ENCODE data around the gene RIT2. TPM values are rescaled to one million over a fixed set of nuclear protein-coding genes. Genes with fewer than 3 reads are reported as not detected.
A peak's percentile ranks its signal among the peaks of the same experiment; 100 is the strongest.

The RIT2 gene
- polyA plus RNA-seq, result 1.1 and 2.3 TPM in 2 replicates
- 1.4 TPM in 1 of 2 replicates, not detected in the other for polyA minus RNA-seq

DNA sequence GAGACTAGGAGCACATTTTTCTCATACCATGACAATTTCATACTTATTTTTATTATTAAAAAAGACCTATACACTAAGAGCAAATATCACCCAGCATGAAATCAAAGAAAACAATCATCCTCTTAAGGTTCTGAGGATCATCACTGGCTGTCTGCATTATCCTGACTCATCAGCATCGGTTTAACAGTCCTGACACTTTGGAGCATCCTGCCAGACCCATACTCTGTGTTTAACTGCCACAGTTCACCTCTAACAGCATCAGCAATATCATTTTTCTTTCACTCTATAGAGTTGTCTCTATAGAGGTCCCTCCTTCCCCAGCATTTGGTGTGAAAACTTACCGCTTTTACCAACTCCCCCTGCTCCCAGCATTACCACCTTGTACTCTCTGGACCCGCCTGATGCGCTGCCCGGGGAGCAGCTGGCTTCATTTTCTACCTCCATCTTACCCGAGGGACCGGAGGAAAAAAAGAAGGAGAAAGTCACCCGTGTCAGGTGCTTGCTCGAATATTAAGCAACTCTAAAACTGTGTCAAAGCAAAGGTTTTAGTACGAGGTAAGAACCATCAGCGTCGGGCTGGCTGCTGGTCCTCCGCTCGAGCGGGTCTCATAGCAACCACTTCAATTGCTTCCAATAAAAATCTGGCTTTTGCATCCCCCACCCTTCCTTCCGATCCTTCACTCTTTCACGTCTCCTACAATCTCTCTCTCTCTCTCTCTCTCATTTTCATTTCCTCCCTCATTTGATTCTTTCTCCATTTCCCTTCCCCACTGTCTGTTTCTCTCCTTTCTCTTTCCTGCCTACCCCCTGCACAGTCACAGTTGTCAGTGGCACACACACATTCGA is at the start of gene RIT2:
RIT2 (minus strand) TSS at position 610 of the 846 bp plus-strand sequence.
- Histone ChIP-seq H4K20me1 (ENCODE audit: insufficient read depth) (no peaks in the 10 kb centered on the region), H3K4me3 (ENCODE audit: low read length) (peak within 1 kb of the TSS; percentile 3), H3K9me2 (ENCODE audit: insufficient read depth, low read length) (no peaks in the 10 kb centered on the region), H3K36me3 (ENCODE audit: insufficient read depth, low read length) (no peaks in the 10 kb centered on the region), H3K27ac (ENCODE audit: low read length) (peak within 1 kb of the TSS; percentile 1), H3K9ac (ENCODE audit: low read length) (no peak within 1 kb of the TSS), H3K9me3 (ENCODE audit: low read length) (no peaks in the 10 kb centered on the region), H2AFZ (ENCODE audit: low read depth, low read length) (no peak within 1 kb of the TSS), H3K79me2 (replicated peaks; ENCODE audit: insufficient read depth, low read length) (no peaks in the 10 kb centered on the region), H3K27me3 (ENCODE audit: insufficient read depth, low read depth, low read length) (no peaks in the 10 kb centered on the region), H3F3A (ENCODE audit: insufficient read depth, low read length, poor library complexity, severe bottlenecking) (no peaks in the 10 kb centered on the region), H3K4me2 (ENCODE audit: low read length) (peak within 1 kb of the TSS; percentile 7)
- TF ChIP-seq SMC3 (conservative IDR thresholded peaks at IDR 0.05; ENCODE audit: poor library complexity), result no peak
- TF ChIP-seq POLR2AphosphoS5 (IDR thresholded peaks at IDR 0.05), result peak; percentile 7

DNA sequence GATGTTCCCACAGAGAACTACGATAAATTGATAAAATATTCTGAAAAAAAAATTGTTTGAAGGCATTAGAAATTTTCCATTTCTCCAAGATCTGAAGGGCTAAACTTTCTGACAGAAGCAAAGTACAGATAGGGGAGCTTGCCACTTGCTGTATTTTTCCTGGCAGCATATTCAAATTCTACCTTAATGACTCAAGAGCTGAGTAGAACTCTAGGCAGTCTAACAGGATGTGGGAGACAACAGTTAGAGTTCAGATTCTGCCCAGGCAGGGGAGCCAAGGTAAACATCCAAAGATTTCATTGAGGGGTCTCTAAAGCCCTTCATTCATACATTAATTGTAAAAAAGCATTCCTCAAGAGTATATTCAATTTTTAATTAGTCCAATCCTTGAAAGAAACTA is 46.0 kb upstream of the RIT2 start:
- H3K4me3 ChIP-seq (ENCODE audit: low read length), result no peak overlapping the region
- no peaks in the 10 kb centered on the region for H3K79me2 ChIP-seq (replicated peaks; ENCODE audit: insufficient read depth, low read length)
- H2AFZ ChIP-seq (ENCODE audit: low read depth, low read length), result no peak overlapping the region
- no peaks in the 10 kb centered on the region for H3F3A ChIP-seq (ENCODE audit: insufficient read depth, low read length, poor library complexity, severe bottlenecking)
- no peaks in the 10 kb centered on the region for H3K36me3 ChIP-seq (ENCODE audit: insufficient read depth, low read length)
- H3K27me3 ChIP-seq (ENCODE audit: insufficient read depth, low read depth, low read length), result no peaks in the 10 kb centered on the region
- no peaks in the 10 kb centered on the region for H3K9me2 ChIP-seq (ENCODE audit: insufficient read depth, low read length)
- TF ChIP-seq TAF1 (IDR thresholded peaks at IDR 0.05; ENCODE audit: low read depth) (no peak), RAD21 (conservative IDR thresholded peaks at IDR 0.05) (no peak), EP300 (conservative IDR thresholded peaks at IDR 0.05; ENCODE audit: poor library complexity, severe bottlenecking) (no peak), SMC3 (conservative IDR thresholded peaks at IDR 0.05; ENCODE audit: poor library complexity) (no peak), EZH2 (IDR thresholded peaks at IDR 0.05; ENCODE audit: borderline replicate concordance, insufficient read depth, low read length, poor library complexity, severe bottlenecking) (no peak), POLR2AphosphoS5 (IDR thresholded peaks at IDR 0.05) (no peak), MXI1 (conservative IDR thresholded peaks at IDR 0.05; ENCODE audit: poor library complexity, severe bottlenecking) (no peak)
- TF ChIP-seq, protein P1, sequence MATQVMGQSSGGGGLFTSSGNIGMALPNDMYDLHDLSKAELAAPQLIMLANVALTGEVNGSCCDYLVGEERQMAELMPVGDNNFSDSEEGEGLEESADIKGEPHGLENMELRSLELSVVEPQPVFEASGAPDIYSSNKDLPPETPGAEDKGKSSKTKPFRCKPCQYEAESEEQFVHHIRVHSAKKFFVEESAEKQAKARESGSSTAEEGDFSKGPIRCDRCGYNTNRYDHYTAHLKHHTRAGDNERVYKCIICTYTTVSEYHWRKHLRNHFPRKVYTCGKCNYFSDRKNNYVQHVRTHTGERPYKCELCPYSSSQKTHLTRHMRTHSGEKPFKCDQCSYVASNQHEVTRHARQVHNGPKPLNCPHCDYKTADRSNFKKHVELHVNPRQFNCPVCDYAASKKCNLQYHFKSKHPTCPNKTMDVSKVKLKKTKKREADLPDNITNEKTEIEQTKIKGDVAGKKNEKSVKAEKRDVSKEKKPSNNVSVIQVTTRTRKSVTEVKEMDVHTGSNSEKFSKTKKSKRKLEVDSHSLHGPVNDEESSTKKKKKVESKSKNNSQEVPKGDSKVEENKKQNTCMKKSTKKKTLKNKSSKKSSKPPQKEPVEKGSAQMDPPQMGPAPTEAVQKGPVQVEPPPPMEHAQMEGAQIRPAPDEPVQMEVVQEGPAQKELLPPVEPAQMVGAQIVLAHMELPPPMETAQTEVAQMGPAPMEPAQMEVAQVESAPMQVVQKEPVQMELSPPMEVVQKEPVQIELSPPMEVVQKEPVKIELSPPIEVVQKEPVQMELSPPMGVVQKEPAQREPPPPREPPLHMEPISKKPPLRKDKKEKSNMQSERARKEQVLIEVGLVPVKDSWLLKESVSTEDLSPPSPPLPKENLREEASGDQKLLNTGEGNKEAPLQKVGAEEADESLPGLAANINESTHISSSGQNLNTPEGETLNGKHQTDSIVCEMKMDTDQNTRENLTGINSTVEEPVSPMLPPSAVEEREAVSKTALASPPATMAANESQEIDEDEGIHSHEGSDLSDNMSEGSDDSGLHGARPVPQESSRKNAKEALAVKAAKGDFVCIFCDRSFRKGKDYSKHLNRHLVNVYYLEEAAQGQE (IDR thresholded peaks at IDR 0.05; ENCODE audit: borderline replicate concordance), result no peak
- TF ChIP-seq, protein P2, sequence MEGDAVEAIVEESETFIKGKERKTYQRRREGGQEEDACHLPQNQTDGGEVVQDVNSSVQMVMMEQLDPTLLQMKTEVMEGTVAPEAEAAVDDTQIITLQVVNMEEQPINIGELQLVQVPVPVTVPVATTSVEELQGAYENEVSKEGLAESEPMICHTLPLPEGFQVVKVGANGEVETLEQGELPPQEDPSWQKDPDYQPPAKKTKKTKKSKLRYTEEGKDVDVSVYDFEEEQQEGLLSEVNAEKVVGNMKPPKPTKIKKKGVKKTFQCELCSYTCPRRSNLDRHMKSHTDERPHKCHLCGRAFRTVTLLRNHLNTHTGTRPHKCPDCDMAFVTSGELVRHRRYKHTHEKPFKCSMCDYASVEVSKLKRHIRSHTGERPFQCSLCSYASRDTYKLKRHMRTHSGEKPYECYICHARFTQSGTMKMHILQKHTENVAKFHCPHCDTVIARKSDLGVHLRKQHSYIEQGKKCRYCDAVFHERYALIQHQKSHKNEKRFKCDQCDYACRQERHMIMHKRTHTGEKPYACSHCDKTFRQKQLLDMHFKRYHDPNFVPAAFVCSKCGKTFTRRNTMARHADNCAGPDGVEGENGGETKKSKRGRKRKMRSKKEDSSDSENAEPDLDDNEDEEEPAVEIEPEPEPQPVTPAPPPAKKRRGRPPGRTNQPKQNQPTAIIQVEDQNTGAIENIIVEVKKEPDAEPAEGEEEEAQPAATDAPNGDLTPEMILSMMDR (IDR thresholded peaks at IDR 0.05; ENCODE audit: poor library complexity, severe bottlenecking), result no peak
- no peak overlapping the region for H3K4me2 ChIP-seq (ENCODE audit: low read length)
- no peaks in the 10 kb centered on the region for H3K9me3 ChIP-seq (ENCODE audit: low read length)
- no peak overlapping the region for H3K27ac ChIP-seq (ENCODE audit: low read length)
- no peak overlapping the region for H3K9ac ChIP-seq (ENCODE audit: low read length)
- H4K20me1 ChIP-seq (ENCODE audit: insufficient read depth), result no peaks in the 10 kb centered on the region
